Measurements from ENCODE around the gene CDH4.

GRCh38 chr20:61760731-61761130 is 508.7 kb downstream of the CDH4 start:
- TF ChIP-seq CTCF (IDR thresholded peaks at IDR 0.05) (no peak), POLR2AphosphoS5 (IDR thresholded peaks at IDR 0.05) (no peak)
